Muscle layer of colon (tissue), 2 donors: ENCODE measurements around the gene APBA3.

Experiments
- H3K27ac ChIP-seq: one replicate; pipeline ENCODE4 v1.7.0; 2013; ENCODE audit warnings: low read depth, mild to moderate bottlenecking, low read length, moderate library complexity
- H3K27me3 ChIP-seq, 2 donors: one replicate each; pipeline ENCODE4 v1.7.0; 2013; ENCODE audit warnings: low read length in 2 of 2, mild to moderate bottlenecking in 2 of 2; ENCODE audit not compliant: insufficient read depth in 2 of 2, control insufficient read depth in 1 of 2
- H3K36me3 ChIP-seq: one replicate; pipeline ENCODE4 v1.7.0; 2013; ENCODE audit warnings: mild to moderate bottlenecking, low read length; ENCODE audit not compliant: insufficient read depth
- H3K4me1 ChIP-seq: one replicate; pipeline ENCODE4 v1.7.0; 2013; ENCODE audit warnings: mild to moderate bottlenecking, low read length; ENCODE audit not compliant: insufficient read depth
- H3K4me3 ChIP-seq, 2 donors: one replicate each; pipeline ENCODE4 v1.7.0; 2013; ENCODE audit warnings: low read length in 2 of 2, low read depth in 1 of 2, mild to moderate bottlenecking in 1 of 2, moderate library complexity in 1 of 2
- H3K9ac ChIP-seq: one replicate; pipeline ENCODE4 v1.7.0; 2013; ENCODE audit warnings: low read length
- H3K9me3 ChIP-seq: one replicate; pipeline ENCODE4 v1.7.0; 2013; ENCODE audit warnings: mild to moderate bottlenecking, low read length
- donor health status: abdominal sarcoma.
- donor health status: Adenocarcinoma of cecum.

Gene APBA3

GRCh38 chr19:3801412-3802096, 40.1 kb upstream of the APBA3 start:
- H3K9me3 ChIP-seq: no peaks in the 10 kb centered on the region
- no peaks in the 10 kb centered on the region for H3K4me1 ChIP-seq
- peaks cover 0 to 40% of the 10 kb centered on the region in 2 donors for H3K27me3 ChIP-seq
- no peak overlapping the region for H3K27ac ChIP-seq
- H3K4me3 ChIP-seq: peak overlapping the region in 1 of 2 donors; percentile 42
- H3K36me3 ChIP-seq: no peaks in the 10 kb centered on the region
- H3K9ac ChIP-seq: no peak overlapping the region

DNA sequence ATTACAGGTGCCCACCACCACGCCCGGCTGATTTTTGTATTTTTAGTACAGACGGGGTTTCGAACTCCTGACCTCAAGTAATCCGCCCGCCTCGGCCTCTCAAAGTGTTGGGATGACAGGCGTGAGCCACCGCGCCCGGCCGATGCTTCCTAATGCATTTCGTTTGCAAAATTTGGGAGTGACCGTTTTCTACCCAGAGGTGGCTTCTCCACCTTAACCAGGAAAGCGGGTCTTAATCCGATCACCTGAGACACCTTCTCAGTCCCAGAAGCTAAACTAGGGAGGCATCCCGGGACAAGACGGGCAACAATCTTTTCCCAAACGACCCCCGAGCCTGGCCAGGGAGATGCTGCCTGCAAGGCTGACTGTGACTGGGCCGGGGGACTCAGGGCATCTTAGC, 39.5 kb upstream of the APBA3 start:
- Histone ChIP-seq H3K36me3 (no peaks in the 10 kb centered on the region), H3K4me3 (peak overlapping the region in 1 of 2 donors; percentile 42), H3K9ac (no peak overlapping the region), H3K27ac (no peak overlapping the region), H3K9me3 (no peaks in the 10 kb centered on the region), H3K27me3 (peaks cover 0 to 40% of the 10 kb centered on the region in 2 donors), H3K4me1 (no peaks in the 10 kb centered on the region)

GRCh38 chr19:3798137-3798536, 36.6 kb upstream of the APBA3 start:
- H3K27me3 ChIP-seq: peaks cover 0 to 32% of the 10 kb centered on the region in 2 donors

DNA sequence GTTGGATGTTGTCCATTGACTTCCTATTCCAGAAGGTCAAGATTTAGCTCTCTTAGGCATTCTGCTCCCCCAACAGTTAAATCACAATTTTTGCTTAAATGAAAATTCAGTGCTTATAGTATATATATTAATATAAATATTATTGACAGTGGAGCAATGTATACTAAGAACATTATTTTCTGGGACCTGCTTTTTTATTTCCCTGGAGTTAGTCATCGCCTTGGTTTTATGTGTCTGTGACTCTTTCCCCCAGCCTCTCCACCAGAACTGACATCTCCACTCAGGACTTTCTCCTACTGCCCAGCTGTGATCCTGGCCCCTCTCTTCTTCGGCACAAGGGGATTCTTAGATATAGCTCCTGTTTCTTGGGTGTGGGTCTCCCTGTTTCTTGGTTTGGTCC, 34.9 kb upstream of the APBA3 start:
- no peak overlapping the region for H3K4me3 ChIP-seq
- no peaks in the 10 kb centered on the region for H3K36me3 ChIP-seq
- no peaks in the 10 kb centered on the region for H3K4me1 ChIP-seq
- H3K27ac ChIP-seq: no peak overlapping the region
- H3K9ac ChIP-seq: no peak overlapping the region
- H3K27me3 ChIP-seq: peaks cover 0 to 26% of the 10 kb centered on the region in 2 donors
- H3K9me3 ChIP-seq: no peaks in the 10 kb centered on the region

More at GRCh38 chr19:3798137-3798536, 36.6 kb upstream of the APBA3 start:
- H3K4me1 ChIP-seq: no peaks in the 10 kb centered on the region
- H3K36me3 ChIP-seq: no peaks in the 10 kb centered on the region
- no peak overlapping the region for H3K27ac ChIP-seq
- H3K9me3 ChIP-seq: no peaks in the 10 kb centered on the region
- no peak overlapping the region for H3K4me3 ChIP-seq
- H3K9ac ChIP-seq: no peak overlapping the region

DNA sequence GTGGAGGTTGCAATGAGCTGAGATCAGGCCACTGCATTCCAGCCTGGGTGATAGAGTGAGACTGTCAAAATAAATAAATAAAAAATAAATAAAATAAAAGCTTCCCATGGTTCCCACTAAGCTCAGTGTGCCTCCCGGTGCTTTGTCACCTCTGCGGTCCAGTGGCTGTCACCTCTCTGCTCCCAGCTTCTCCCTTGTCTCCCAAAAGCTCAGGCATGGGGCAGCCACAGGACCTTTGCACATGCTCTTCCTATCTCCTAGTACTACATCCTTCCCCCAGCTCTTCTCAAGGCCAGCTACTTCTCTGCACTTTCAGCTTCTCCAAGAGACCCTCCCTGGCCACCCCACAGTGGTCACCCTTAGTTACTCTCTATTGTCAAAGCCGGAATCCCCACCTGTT, 32.3 kb upstream of the APBA3 start:
- Histone ChIP-seq H3K36me3 (no peaks in the 10 kb centered on the region), H3K27ac (no peak overlapping the region), H3K4me3 (no peak overlapping the region), H3K9ac (no peak overlapping the region), H3K9me3 (no peaks in the 10 kb centered on the region), H3K4me1 (no peaks in the 10 kb centered on the region), H3K27me3 (peaks cover 0 to 6% of the 10 kb centered on the region in 2 donors)

- Histone ChIP-seq H3K4me1 (no peaks in the 10 kb centered on the region), H3K27me3 (no peaks in the 10 kb centered on the region), H3K9ac (no peak overlapping the region), H3K36me3 (no peaks in the 10 kb centered on the region), H3K27ac (no peak overlapping the region), H3K9me3 (no peaks in the 10 kb centered on the region), H3K4me3 (no peak overlapping the region)
Observed at GRCh38 chr19:3792114-3792513, 30.6 kb upstream of the APBA3 start.

DNA sequence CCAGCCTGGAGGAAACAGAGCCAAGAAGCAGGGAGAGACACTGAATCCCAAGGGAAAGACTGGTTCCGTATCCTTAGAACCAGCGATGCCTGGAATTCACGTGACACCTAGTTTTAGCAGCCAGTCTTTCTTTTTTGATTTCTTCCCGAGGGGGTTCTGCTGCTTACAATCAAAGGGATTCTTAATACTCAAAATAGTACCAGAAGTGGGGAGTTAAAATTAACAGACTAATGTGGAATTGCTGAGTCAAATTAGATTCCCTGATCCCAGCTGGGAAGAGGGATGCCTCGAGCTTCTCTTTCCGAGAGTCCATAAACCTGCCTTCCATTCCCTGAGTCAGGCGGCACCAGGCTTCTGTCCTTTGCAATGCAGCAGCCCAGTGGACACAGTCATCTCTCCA, 29.4 kb upstream of the APBA3 start:
- Histone ChIP-seq H3K9ac (no peak overlapping the region), H3K27ac (no peak overlapping the region), H3K27me3 (no peaks in the 10 kb centered on the region), H3K9me3 (no peaks in the 10 kb centered on the region), H3K36me3 (no peaks in the 10 kb centered on the region), H3K4me3 (no peak overlapping the region), H3K4me1 (no peaks in the 10 kb centered on the region)

- H3K9me3 ChIP-seq: no peaks in the 10 kb centered on the region
- H3K4me1 ChIP-seq: no peaks in the 10 kb centered on the region
- H3K27ac ChIP-seq: no peak overlapping the region
- peaks cover 0 to 2% of the 10 kb centered on the region in 2 donors for H3K27me3 ChIP-seq
- no peaks in the 10 kb centered on the region for H3K36me3 ChIP-seq
- H3K4me3 ChIP-seq: no peak overlapping the region
- H3K9ac ChIP-seq: no peak overlapping the region
Observed at GRCh38 chr19:3790209-3790734, 28.8 kb upstream of the APBA3 start.

DNA sequence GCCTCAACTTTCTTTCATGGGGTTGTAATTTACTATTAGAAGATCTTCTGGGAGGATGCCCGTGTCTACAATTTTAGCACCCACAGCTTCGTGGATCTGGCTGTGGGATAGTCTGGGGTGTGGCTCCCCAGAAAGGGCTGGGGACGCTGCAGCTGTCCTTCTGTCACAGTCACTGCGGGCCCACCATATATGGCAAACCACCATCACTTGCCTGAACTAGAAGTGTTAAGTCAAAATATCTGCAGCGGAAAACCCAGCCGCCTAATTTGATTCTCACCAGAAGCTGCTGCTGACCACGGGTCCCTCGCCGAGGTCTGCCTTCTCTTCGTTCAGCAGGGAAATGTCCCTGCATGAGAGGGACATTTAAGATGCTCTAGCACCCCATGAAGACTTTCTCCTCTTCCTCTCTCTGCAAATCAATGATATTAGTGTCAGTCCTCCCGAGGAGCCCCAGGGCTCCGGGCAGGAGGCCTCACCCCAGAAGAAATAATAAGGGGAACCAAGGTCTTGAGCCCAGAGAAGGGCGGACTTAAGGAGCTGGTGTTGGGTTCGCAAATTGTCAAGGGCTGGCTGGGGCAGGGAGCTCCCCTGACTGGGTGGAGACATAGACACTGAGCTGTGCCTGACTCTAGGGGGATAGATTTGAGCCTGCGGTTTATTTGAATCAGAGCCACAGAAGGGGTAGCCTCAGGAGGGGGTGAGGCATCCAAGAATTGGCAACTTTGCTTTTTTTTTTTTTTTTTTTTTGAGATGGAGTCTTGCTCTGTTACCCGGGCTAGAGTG, 27.7 kb upstream of the APBA3 start:
- no peak overlapping the region for H3K27ac ChIP-seq
- no peak overlapping the region for H3K4me3 ChIP-seq
- no peaks in the 10 kb centered on the region for H3K36me3 ChIP-seq

DNA sequence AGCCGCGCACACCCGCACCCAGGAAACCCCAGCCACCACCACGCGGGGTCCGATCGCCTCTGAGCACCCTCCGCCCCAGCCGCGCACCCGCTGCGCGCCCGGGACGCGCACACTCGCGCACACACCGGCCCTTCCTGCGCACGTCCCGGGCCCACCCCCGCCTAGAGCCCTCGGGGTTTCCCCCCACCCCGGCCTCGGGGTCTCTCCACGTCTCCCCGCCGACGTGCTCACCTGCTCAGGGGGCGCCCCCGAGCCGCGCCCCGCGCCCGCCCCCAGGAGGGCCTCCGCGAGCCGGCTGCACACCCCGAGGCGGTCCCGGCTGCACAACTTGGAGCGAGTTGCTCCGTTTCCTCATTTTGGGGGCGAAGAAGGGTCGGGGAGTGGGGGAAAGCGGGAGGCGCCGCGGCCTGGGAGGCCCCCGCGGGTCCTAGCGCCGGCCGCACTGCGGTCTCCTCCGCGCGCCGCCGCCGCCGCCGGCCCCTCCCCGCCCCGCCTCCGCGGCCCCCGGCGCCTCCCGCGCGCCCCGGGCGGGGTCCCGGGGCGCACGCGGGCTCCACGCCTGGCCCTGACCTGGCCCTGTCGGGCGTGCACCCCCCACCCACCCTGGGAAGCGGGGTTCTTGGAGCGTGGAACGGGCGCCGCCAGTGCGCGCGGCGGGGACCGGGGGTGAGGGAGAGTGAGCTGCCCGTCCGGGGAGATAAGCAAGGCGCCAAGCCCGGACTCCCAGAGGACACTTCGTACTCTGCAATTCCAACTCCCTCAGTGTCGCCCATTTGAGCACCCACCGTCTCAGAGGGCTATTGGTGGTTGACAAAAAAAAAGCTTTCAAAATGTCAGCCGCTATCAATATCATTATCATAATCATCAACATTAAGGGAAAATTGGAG, 24.7 kb upstream of the APBA3 start, which contains the start of gene MATK:
Gene MATK (minus strand): TSS at position 444 of the 887 bp plus-strand sequence. CDS start 1,246 bp downstream, outside the sequence.
- peaks cover 0 to 30% of the 10 kb centered on the region in 2 donors for H3K27me3 ChIP-seq
- no peak within 1 kb of the TSS for H3K4me3 ChIP-seq
- no peak within 1 kb of the TSS for H3K27ac ChIP-seq
- H3K9ac ChIP-seq: no peak within 1 kb of the TSS
- H3K36me3 ChIP-seq: no peaks in the 10 kb centered on the region
- H3K9me3 ChIP-seq: peaks cover 15% of the 10 kb centered on the region
- H3K4me1 ChIP-seq: no peaks in the 10 kb centered on the region

More for the DNA sequence above, 27.7 kb upstream of the APBA3 start:
- Histone ChIP-seq H3K9me3 (no peaks in the 10 kb centered on the region), H3K27me3 (peaks cover 0 to 13% of the 10 kb centered on the region in 2 donors), H3K9ac (no peak overlapping the region), H3K4me1 (no peaks in the 10 kb centered on the region)

- H3K27ac ChIP-seq: no peak overlapping the region
- no peak overlapping the region for H3K4me3 ChIP-seq
- H3K36me3 ChIP-seq: no peaks in the 10 kb centered on the region
- no peak overlapping the region for H3K9ac ChIP-seq
- peaks cover 0 to 30% of the 10 kb centered on the region in 2 donors for H3K27me3 ChIP-seq
- H3K4me1 ChIP-seq: no peaks in the 10 kb centered on the region
- H3K9me3 ChIP-seq: peaks cover 15% of the 10 kb centered on the region
Observed at GRCh38 chr19:3785451-3785937, 24.0 kb upstream of the APBA3 start.
